ENCODE data around the gene COX8C. TPM values are rescaled to one million over a fixed set of nuclear protein-coding genes. Genes with fewer than 3 reads are reported as not detected.
A peak's percentile ranks its signal among the peaks of the same experiment; 100 is the strongest.

COX8C gene
- polyA plus RNA-seq, 3 donors = not detected

DNA sequence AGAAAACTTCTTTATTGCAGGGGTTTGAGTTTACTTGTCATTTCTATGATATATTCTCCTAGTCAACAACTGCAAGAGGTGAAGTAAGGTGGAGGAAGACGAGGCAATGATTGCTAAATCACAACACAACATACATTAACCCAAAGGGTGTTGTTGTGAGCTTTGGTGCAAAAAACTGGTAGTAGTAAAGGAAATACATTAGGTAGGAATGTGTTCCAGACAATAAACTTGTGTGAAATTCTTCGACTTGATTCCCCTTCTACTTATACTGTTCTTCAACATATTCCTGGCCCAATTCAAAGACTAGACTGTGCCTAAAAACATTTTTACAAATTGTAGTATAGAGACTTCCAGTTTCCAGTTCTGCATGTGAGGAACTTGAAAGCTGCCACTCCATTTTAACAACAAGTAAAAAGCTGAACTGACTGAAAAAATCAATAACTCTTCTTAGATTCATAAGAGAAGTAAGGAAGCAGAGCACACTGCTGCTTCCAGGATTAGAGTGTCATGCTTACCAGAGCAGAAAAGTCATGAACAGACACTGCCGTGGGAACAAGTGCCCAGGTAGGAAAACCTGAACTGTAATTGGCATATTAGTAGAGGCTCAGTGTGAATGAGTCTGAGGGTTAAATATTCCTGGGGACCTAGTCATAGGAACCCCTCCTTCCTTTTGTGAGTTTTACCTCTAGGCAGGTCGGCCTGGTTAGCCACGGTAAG, 22.2 kb downstream of the COX8C start:
- no CpG with 5 or more reads among the region's 5 CpGs for WGBS (ENCODE audit: insufficient coverage)
- Histone ChIP-seq H2AFZ (ENCODE audit: insufficient read depth, low read depth, low read length, poor library complexity, severe bottlenecking) (peak overlapping the region; percentile 73), H3K36me3 (replicated peaks in 1 of 2; ENCODE audit: control insufficient read depth in 1 of 2, insufficient read depth in 2 of 2, low read length in 2 of 2) (no peaks in the 10 kb centered on the region), H3K27me3 (ENCODE audit: control insufficient read depth in 2 of 2, insufficient read depth in 2 of 2, low read length in 2 of 2) (no peaks in the 10 kb centered on the region), H3K4me3 (replicated peaks in 1 of 3; ENCODE audit: low read depth in 2 of 3, low read length in 3 of 3) (peak overlapping the region in 1 of 3 experiments; percentile 24), H3K79me2 (ENCODE audit: insufficient read depth, low read length) (no peaks in the 10 kb centered on the region), H3K4me2 (replicated peaks; ENCODE audit: extremely low read depth, low read length, poor library complexity, severe bottlenecking) (peak overlapping the region; percentile 56), H4K20me1 (ENCODE audit: insufficient read depth, low read length) (no peaks in the 10 kb centered on the region), H3K4me1 (ENCODE audit: control insufficient read depth in 1 of 2, insufficient read depth in 2 of 2, low read length in 2 of 2) (peaks cover 18 to 21% of the 10 kb centered on the region in 2 donors), H3K9ac (ENCODE audit: insufficient read depth, low read length, poor library complexity, severe bottlenecking) (no peak overlapping the region), H3K27ac (ENCODE audit: low read depth in 1 of 2, low read length in 2 of 2) (peak overlapping the region in 1 of 2 donors; percentile 72), H3K9me3 (replicated peaks in 1 of 2; ENCODE audit: control insufficient read depth in 1 of 2, insufficient read depth in 1 of 2, low read length in 2 of 2) (no peaks in the 10 kb centered on the region)
- peak overlapping the region; percentile 59 to 87 (median 74) for H3K27ac Mint-ChIP-seq
- intact Hi-C loops (cut with micrococcal nuclease) = no loop called here
- H3K9me3 Mint-ChIP-seq = peaks cover 0 to 9% (median 4%) of the 10 kb centered on the region in 7 donors
- H3K27me3 Mint-ChIP-seq (ENCODE audit: low read depth in 3 of 3) = no peaks in the 10 kb centered on the region
- TF ChIP-seq, protein P1, sequence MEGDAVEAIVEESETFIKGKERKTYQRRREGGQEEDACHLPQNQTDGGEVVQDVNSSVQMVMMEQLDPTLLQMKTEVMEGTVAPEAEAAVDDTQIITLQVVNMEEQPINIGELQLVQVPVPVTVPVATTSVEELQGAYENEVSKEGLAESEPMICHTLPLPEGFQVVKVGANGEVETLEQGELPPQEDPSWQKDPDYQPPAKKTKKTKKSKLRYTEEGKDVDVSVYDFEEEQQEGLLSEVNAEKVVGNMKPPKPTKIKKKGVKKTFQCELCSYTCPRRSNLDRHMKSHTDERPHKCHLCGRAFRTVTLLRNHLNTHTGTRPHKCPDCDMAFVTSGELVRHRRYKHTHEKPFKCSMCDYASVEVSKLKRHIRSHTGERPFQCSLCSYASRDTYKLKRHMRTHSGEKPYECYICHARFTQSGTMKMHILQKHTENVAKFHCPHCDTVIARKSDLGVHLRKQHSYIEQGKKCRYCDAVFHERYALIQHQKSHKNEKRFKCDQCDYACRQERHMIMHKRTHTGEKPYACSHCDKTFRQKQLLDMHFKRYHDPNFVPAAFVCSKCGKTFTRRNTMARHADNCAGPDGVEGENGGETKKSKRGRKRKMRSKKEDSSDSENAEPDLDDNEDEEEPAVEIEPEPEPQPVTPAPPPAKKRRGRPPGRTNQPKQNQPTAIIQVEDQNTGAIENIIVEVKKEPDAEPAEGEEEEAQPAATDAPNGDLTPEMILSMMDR (IDR thresholded peaks at IDR 0.05) = no peak
- peak overlapping the region in 1 of 2 donors; percentile 65 for H3K4me3 Mint-ChIP-seq
- peak in 2 of 3 donors; percentile 1 for DNase-seq
- H3K4me1 Mint-ChIP-seq = peaks cover 19% of the 10 kb centered on the region
- H3K36me3 Mint-ChIP-seq = no peaks in the 10 kb centered on the region

DNA sequence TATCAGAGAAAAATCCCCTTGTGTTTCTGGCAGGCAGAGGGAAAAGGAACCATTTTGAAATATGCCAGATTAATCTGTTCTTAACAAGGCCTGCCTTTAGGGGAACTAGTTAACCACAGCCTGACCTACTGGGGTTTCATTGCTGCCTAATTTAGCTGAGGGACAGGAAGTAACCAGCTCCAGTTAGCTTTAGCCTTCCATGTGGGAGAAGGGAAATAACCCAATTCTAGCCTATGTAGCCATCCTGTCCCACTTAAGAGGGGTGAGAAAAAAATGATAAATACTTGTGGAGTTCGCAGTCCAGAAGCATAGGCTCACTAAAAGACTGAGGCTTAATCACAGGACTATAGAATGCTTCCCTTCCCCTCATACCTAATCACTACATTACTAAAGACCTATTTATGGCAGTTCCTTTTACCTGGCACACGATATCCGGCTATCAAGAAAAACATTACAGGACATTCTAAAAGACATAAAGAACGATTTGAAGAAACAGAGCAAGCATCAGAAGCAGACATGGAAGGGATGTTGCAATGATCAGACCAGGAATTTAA, 22.8 kb downstream of the COX8C start:
- H3K27me3 Mint-ChIP-seq (ENCODE audit: low read depth in 3 of 3) = no peaks in the 10 kb centered on the region
- H3K4me3 Mint-ChIP-seq = peak overlapping the region in 1 of 2 donors; percentile 65
- peak; percentile 48 to 81 (median 69) for DNase-seq
- Histone ChIP-seq H3K27me3 (ENCODE audit: control insufficient read depth in 2 of 2, insufficient read depth in 2 of 2, low read length in 2 of 2) (no peaks in the 10 kb centered on the region), H2AFZ (ENCODE audit: insufficient read depth, low read depth, low read length, poor library complexity, severe bottlenecking) (peak overlapping the region; percentile 73), H3K36me3 (replicated peaks in 1 of 2; ENCODE audit: control insufficient read depth in 1 of 2, insufficient read depth in 2 of 2, low read length in 2 of 2) (no peaks in the 10 kb centered on the region), H3K9me3 (replicated peaks in 1 of 2; ENCODE audit: control insufficient read depth in 1 of 2, insufficient read depth in 1 of 2, low read length in 2 of 2) (no peaks in the 10 kb centered on the region), H3K4me3 (replicated peaks in 1 of 3; ENCODE audit: low read depth in 2 of 3, low read length in 3 of 3) (peak overlapping the region in 1 of 3 experiments; percentile 24), H3K27ac (ENCODE audit: low read depth in 1 of 2, low read length in 2 of 2) (peak overlapping the region in 1 of 2 donors; percentile 72), H3K79me2 (ENCODE audit: insufficient read depth, low read length) (no peaks in the 10 kb centered on the region), H3K4me1 (ENCODE audit: control insufficient read depth in 1 of 2, insufficient read depth in 2 of 2, low read length in 2 of 2) (peaks cover 18 to 21% of the 10 kb centered on the region in 2 donors), H3K9ac (ENCODE audit: insufficient read depth, low read length, poor library complexity, severe bottlenecking) (no peak overlapping the region), H3K4me2 (replicated peaks; ENCODE audit: extremely low read depth, low read length, poor library complexity, severe bottlenecking) (peak overlapping the region; percentile 56), H4K20me1 (ENCODE audit: insufficient read depth, low read length) (no peaks in the 10 kb centered on the region)
- H3K27ac Mint-ChIP-seq = peak overlapping the region; percentile 39 to 87 (median 73)
- intact Hi-C loops (cut with micrococcal nuclease) = no loop called here
- H3K9me3 Mint-ChIP-seq = peaks cover 0 to 9% (median 5%) of the 10 kb centered on the region in 7 donors
- H3K4me1 Mint-ChIP-seq = peaks cover 21% of the 10 kb centered on the region
- no peaks in the 10 kb centered on the region for H3K36me3 Mint-ChIP-seq
- no CpG with 5 or more reads among the region's 4 CpGs for WGBS (ENCODE audit: insufficient coverage)
- TF ChIP-seq, protein P1 (IDR thresholded peaks at IDR 0.05) = no peak
